NCI-H128 (cell line): ENCODE results near the gene PRR19.

ENCODE experiments used
- DNase-seq: peaks from one replicate; lab custom pipeline; 2025; ENCODE audit not compliant: unreplicated experiment; lab: John Stamatoyannopoulos, UW

The PRR19 gene

DNA sequence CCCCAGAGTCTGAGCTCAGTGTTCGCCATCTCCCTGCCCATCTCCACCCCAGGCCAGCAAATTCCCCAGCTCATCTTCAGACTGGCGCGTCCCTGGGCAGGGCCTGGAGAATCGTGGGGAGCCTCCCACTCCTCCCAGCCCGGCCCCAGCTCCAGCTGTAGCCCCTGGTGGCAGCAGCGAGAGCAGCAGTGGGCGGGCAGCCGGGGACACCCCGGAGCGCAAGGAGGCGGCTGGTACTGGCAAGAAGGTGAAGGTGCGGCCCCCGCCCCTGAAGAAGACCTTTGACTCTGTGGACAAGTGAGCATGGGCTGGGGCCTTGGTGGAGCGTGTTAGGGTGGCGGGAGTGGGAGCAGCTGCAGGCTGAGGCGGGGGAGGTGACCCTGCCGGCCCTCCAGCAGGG lies 8.4 kb upstream of the PRR19 start:
- no peak for DNase-seq

DNA sequence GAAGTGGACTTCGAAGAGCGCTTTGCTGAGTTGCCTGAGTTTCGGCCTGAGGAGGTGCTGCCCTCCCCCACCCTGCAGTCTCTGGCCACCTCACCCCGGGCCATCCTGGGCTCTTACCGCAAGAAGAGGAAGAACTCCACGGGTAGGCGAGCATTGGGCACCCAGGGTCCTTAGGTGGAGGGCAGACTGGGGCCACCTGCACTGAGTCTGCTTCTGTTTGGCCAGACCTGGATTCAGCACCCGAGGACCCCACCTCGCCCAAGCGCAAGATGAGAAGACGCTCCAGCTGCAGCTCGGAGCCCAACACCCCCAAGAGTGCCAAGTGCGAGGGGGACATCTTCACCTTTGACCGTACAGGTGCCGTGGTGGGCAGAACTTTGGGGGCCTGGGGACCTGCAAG lies 8.0 kb upstream of the PRR19 start:
- DNase-seq, result no peak

DNA sequence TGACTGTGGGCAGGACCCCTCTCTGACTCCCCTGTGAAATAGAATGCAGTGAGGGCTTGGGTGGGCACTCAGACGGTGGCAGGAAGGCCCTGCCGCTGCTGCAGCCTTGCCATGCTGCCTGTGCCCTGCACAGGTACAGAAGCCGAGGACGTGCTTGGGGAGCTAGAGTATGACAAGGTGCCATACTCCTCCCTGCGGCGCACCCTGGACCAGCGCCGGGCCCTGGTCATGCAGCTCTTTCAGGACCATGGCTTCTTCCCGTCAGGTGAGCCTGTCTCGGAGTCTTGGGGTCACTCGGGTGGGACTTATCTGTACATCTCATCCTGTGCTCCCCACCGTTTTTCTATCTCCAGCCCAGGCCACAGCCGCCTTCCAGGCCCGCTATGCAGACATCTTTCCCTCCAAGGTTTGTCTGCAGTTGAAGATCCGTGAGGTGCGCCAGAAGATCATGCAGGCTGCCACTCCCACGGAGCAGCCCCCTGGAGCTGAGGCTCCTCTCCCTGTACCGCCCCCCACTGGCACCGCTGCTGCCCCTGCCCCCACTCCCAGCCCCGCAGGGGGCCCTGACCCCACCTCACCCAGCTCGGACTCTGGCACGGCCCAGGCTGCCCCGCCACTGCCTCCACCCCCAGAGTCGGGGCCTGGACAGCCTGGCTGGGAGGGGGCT lies 7.3 kb upstream of the PRR19 start:
- no peak for DNase-seq

DNA sequence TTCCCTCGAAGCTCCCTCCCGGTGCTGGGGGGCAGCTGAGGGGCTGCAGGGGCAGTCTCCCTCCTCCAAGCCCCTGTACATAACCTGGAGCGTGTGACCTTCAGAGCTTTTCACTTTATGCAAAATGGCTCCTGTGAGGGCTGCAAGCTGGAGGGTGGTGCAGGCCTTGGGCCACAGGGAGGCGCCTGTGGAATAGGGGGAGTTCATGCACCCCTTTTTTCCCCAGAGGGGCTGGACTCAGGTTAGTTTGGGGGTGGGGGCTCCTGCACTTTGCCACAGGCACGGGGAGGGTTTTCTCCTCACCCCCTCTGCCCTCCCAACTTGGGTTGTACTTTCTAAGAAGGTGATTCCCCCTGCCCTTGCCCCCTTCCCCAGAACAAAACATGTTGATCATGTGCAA lies 6.6 kb upstream of the PRR19 start:
- DNase-seq, result no peak

DNA sequence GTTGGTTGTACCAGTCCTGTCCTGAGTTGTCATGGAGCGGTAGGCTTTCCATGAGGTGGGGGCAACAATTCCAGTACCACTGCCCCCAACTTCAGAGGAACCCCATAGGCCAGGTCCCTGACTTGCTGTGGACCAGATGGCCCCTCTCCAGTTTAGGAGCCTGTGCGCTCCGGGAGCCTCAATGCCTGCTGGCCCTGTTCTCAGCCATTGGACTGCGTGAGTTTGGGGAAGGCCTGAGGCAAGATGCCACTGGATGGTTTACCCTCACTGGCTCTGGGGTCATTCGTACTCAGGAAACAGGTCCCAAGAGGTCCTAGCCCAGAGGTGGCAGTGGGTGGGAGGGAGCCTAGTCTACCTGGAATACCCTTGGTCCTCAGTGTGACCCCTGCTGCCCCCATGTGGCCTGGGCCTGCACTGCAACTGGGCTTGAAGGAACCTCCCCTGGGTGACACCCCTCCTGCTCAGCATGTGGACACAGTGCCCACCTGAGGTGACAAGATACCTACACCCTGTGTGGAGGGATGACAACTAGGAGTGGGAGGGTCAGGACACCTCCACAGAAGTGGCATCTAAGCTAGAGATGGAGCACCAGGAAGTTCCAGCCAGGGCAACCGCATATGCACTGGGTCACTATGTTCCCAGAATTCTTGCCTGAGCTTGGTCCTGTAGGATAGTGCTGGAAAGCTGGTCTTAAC lies 6.0 kb upstream of the PRR19 start:
- peak; percentile 79 for DNase-seq

DNA sequence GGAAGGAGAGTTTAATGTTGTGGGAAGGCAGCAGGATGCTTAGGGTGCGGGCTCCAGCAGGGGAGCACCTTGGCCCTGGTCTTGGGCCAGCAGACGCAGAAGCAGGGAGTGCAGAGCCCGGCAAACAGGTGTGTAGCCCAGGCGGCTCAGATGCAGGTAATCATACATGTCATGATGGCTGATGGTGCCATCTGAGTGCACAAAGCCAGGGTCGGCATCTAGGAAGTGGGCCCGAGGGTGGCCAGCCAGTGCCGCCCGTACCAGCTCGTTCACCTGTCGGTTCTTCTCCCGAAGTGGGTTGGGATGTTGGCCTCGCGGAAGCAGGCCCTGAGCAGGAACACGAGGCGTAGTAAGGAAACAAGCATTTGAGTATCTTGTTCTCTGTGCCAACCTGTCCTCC lies 4.9 kb upstream of the PRR19 start:
- DNase-seq, result no peak

DNA sequence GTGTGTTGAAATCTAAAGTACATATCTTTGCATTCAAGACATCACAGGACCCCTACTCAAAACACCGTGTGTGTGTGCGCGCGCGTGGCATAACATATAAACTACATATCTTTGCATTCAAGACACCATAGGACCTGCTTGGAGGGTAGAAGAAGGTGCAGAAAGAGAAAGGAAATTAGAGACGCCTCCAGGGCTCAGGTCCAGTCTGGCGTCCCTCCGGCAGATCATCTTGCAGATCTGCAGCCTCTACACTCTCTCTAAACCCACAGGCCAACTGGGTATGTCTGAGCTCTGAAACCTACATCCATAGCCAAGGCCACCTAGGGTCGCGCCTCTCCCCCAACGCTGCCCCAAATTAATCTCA lies 1.2 kb downstream of the PRR19 start:
- no peak for DNase-seq

DNA sequence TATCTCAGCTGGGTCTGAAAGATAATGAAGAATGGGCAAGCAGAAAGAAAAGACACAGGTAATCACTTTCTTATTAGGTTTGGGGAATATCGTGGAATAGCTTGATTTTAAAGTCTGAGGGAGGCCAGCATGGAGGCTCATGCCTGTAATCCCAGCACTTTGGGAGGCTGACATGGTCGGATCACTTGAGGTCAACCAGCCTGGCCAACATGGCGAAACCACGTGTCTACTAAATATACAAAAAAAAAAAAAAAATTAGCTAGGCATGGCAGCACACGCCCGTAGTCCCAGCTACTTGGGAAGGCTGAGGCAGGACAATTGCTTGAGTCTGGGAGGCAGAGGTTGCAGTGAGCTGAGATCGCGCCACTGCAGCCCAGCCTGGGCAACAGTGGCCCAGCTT lies 1.9 kb downstream of the PRR19 start:
- no peak for DNase-seq

DNA sequence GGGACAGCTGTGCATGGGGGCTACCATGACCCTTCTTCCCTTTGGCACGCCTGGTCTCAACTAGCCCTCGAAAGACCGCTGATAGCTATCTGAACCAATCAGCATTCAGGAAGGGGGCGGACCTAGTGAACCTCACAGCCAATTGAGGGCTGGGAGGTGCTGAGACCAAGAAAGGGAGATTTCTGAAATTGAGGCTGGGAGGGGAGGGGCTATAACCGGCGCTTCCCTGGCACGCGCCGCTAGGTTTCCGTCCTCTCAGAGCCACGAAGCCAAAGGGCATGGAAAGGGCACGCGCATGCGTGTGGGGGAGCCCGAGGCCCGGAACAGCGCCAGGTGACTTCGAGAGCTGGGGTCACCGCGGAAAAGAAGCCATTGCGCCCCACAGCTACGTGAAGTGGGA lies 4.7 kb downstream of the PRR19 start:
- DNase-seq, result no peak

DNA sequence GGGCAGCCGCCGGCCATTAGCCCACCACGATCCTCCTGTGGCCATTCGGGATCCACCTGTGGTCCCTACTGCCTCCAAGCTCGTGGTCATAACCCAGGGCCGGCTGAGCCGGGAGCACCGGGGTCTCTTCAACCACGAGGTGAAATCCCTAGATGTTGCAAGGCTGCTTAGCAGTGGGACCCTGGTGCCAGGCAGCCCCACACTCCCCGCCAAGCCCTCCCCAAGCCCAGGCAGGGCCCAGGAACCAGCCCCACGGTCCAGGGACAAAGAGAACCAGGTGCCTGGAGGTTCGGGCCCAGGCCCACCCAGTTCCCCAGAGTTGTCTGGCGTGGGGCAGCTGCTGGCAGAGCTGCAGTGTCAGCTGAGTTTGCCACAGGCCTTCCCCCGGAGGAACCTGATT lies 7.8 kb downstream of the PRR19 start:
- no peak for DNase-seq

DNA sequence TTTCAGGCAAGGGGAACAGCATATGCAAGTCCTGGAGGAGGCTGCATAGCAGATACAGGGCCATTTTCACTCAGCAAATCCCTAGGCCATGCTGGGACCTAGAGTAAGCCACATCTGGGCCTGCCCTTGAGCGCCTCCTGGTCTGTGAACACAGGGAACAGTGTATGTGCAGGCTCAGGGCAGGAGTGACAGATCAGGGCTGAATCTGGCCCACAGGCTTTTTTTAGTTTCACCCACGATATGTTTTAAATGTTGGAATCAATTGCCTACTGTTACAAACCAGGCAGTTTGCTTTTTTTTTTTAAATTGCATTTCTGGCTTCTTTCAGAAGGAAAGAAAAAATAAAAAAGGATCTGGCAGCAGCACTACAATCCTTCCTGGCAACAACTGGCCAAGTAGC lies 9.7 kb downstream of the PRR19 start:
- DNase-seq, result no peak

DNA sequence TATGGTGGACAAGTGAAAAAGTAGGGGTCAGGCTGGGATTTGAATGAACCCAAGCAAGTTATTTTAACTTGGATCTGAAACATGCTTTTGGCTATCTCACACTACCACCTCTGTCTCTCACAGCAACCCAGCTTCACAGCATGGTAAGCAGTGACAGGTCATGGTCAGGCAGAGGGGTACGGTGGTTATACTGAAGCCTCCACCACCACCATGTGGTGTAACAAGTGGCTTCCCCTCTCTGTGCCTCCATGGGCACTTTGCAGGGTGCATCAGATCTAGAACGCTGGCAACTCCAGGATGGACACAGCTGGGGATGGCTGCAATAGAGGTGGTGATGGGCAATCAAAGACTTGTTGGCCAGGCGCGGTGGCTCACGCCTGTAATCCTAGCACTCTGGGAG lies 10.4 kb downstream of the PRR19 start:
- no peak for DNase-seq

DNA sequence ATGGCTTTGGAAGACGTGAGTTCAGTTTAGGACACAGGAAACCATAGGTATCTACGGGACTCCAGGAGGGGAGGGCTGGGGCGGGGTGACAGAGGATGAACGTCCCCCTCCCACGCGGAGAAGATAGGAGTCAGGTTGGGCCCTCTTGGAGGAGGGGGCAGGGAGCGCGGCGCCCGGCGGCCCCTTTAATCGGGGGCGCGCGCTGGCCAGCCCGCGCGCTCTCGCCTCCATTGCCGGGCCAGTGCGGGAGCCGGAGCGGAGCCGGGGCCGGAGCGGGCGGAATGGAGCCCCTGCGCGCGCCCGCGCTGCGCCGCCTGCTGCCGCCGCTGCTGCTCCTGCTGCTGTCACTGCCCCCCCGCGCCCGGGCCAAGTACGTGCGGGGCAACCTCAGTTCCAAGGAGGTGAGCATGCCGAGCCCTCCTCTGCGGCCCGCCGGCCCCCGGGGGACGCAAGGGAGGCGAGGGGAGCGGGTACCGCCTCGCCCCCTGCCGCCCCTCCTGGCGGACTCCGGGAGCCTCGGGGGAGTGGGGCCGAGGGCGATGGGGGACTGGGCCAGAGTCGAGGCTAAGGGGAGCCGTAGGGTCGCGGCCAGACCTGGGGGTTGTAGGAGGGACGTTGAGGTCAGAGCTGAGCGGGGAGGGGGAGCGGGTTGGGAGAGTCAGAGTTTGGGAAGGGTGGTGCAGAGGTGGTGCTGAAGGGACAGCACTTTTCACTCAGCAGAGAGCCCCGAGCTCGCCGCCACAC lies 11.3 kb downstream of the PRR19 start, which contains the start of gene TMEM145:
TSS of gene TMEM145 (plus strand) at position 214 of the 744 bp plus-strand sequence. CDS start at position 282, 68 bp downstream.
- DNase-seq, result peak; percentile 9

DNA sequence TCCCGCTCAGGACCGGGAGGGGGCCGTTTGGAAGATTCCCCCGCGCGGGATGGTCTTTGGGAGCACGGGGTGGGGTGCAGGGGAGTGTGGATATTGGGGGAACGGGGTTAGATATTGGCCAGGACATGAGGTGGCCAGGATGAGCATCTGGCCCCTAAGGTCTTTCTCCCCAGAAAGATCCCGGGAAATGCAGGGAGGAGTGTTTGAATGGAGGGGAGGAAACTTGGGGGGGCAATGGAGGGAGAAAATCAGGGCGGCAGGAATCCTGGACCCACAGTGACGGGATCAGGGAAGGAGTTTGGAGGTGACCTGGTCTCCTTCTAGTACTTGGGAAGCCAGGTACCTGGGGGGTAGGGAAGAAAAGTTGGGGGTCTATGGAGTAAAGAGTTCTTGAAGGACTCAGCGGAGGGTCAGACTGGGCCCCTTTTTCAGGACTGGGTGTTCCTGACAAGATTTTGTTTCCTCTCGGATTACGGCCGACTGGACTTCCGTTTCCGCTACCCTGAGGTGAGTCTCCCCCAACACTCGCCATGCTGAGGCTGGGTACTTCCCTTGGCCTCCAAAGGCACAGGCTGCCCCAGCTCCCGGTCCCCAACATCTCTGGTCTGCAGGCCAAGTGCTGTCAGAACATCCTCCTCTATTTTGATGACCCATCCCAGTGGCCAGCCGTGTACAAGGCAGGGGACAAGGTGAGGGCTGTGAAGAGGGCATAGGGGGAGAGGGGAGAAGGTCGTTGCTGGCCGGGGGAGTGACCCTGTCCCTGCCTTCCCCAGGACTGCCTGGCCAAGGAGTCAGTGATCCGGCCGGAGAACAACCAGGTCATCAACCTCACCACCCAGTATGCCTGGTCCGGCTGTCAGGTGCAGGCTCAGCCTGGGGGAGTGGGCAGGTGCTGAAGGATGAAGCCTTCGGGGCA lies 12.2 kb downstream of the PRR19 start:
- no peak for DNase-seq

DNA sequence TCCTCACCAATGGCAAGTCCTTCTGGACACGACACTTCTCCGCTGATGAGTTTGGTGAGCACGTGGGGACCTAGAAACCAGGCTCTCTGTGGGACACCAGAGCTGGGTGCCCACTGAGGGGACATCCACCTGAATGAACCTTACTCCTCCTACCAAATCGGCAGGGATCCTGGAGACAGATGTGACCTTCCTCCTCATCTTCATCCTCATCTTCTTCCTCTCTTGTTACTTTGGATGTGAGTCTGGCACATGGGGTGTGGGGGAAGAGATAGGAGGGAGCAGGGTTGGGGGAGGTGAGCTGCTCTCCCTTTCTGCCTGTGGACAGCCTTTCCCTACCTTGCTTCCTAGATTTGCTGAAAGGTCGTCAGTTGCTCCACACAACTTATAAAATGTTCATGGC lies 13.1 kb downstream of the PRR19 start:
- DNase-seq, result no peak

DNA sequence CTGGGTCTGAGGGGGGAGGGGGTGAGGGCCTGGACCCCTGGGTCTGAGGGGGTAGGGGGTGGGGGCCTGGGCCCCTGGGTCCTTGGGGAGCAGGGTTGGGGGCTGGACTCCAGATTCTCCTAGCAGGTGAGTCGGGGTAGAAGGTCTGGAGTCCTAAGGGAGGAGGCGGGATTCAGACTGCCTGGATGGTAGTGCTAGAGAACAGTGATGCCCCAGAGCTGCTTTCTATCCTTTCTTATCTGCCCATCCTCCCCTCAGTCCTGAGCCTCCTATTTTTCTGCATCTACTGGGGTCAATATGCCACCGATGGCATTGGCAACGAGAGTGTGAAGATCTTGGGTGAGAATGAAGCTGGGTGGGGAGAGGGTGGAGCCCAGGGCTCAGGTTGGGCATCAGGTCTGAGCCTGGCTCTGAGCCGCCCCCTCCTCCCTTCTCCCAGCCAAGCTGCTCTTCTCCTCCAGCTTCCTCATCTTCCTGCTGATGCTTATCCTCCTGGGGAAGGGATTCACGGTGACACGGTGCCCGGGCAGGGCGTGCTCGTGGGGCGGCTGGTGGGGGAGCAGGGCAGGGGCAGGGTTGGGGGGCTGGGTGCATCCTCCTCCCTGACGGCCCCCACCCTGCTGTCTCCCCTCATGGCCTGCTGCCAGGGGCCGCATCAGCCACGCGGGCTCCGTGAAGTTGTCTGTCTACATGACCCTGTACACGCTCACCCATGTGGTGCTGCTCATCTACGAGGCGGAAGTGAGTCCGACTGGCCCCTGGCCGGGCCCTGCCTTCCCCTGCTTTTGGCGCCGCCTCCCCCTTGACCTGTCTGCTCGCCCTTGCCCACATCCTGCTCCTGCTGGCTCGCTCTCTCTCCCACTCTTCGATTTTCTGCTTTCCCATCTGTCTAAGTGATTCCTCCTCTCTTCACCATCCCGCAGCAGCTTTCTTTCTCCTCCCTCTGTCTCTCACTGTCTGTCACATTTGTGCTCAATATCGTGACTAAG lies 14.6 kb downstream of the PRR19 start:
- no peak for DNase-seq

DNA sequence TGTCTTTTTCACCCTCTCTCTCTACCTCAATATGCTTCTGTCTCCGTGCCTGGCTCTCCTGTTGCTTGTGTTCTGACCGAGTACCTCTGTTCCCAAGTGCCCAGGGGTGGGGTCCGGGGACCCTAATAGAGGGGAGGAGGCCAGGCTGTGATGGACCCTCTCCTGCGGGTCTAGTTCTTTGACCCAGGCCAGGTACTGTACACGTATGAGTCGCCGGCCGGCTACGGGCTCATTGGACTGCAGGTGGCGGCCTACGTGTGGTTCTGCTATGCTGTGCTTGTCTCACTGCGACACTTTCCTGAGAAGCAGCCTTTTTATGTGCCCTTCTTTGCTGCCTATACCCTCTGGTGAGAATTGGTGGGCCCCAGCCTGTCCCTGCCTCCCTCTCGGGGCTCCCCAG lies 15.6 kb downstream of the PRR19 start:
- no peak for DNase-seq

DNA sequence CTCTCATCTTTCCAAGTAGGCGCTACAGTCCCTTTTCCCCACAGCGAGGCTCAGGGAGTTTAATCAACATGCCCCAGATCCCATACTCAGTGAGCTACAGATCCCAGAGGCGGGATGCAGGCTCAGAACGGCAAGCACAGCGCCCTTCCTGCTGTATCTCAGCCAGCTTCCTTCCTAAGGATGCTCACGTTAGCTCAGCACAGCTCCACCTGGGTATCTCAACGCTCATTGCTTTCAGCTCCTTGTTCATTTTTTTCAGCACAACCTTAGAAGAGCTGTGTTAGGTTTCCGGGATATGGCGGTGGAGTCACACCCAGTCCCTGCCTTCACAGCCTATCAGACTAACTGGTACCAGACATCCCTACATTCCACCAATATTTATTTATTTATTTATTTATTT lies 20.4 kb downstream of the PRR19 start:
- no peak for DNase-seq

DNA sequence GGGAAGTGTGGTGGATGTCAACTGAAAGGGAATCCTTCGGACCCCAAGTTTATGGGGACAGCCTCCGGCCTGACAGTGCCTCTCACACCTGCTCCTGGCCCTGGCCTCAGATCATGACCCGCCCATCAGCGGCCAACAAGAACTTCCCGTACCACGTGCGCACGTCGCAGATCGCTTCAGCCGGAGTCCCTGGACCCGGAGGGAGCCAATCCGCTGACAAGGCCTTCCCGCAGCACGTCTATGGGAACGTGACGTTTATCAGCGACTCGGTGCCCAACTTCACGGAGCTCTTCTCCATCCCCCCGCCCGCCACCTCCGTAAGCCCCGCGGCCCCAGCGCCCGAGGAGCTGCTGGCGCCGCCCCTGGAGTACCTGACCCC lies 21.5 kb downstream of the PRR19 start:
- no peak for DNase-seq
